ENCODE results near the gene NMT2.

DNA sequence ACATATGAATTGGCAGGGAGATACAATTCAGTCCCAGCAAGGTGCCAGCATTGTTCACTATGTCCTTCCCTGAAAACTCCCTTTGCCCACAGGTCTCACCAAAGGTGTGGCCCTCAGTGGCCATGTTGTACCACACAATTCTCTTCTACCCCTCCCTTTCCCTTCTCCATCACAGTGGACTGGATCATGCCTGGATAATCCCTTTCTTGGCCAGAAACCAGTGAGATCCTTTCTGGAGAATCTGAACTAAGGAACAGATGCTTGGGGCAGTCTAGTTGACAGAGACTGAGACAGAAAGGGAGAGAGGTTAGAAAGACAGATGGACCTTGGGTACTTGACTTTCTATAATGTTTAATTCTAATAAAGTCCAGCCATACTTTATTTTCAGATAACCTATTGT, 9.5 kb downstream of the NMT2 start:
- no peak for TF ChIP-seq POLR2A (IDR thresholded peaks at IDR 0.05; ENCODE audit: low read depth, low read length)
- no peak for TF ChIP-seq POLR2AphosphoS5 (IDR thresholded peaks at IDR 0.05; ENCODE audit: low read depth, low read length)
